ENCODE data around the gene EFCAB6. TPM values are rescaled to one million over a fixed set of nuclear protein-coding genes. Genes with fewer than 3 reads are reported as not detected.

EFCAB6 gene
- total RNA-seq, 4 donors from 2014 or later, result 1.2 to 4.0 (median 3.0) TPM

DNA sequence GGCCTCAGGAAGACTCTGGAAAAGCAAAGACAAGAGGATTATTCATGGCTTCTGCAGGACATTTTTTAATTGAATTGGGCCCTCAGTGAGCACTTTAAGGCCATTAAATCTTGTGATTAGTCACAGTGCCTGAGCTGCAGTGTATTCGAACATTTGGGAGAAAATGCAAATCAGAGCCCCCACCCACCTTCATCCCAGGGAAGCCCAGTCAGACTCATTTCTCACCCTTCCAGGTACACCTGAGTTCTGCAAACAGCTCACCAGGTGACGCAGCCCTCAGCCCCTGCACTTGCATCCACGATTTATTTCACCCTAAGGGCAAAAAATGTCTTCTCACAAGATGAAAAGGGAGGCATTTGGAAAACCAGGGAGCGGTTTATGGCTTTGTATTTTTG lies 271.6 kb downstream of the EFCAB6 start:
- TF ChIP-seq POLR2AphosphoS5 (IDR thresholded peaks at IDR 0.05) (no peak), POLR2A (IDR thresholded peaks at IDR 0.05; ENCODE audit: low read depth) (no peak), CTCF (IDR thresholded peaks at IDR 0.05) (no peak), EP300 (IDR thresholded peaks at IDR 0.05) (no peak)
- DNase-seq (ENCODE audit: extremely low spot score), result no peak
- intact Hi-C loops (cut with DNase I), result no loop called here
- H3K27me3 ChIP-seq, result no peaks in the 10 kb centered on the region
- WGBS, result 81% methylated on average over 4 of the region's 4 CpGs
- no peak overlapping the region for H3K4me3 ChIP-seq
- peaks cover 0 to 7% (median 2%) of the 10 kb centered on the region in 4 donors for H3K36me3 ChIP-seq
- peaks cover 0 to 7% (median 0%) of the 10 kb centered on the region in 4 donors for H3K9me3 ChIP-seq
- no peak overlapping the region for H3K27ac ChIP-seq (replicated peaks in 1 of 4)
- H3K4me1 ChIP-seq, result no peaks in the 10 kb centered on the region

GRCh38 chr22:43539572-43540528 lies 272.3 kb downstream of the EFCAB6 start:
- DNase-seq (ENCODE audit: extremely low spot score), result no peak

DNA sequence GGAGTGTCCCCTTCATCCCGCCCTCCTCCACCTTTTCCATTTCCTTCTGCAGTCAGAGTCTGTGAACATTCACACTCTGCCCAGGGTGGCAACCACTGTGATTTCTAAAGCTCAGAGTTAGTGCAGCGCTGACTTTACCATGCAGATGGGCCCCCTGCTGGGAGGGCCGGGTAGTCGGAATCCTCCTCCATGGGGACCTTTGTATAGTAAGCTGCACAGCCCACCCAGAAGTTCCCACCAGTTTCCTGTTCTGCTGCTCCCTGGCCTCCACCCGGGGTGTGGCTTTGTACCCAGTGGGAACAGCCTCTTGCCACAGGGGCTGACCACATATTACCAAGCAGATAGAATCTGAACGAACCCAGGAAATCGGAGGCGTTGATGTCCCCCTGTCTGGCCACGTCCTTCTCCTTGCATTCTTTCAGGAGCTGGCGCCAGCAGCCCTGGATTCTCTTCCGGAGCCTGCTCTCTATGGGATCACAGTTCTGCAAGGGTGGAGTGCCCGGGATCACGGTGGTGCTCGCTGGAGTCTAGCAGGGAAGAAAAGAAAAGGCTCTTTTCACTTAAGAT lies 275.0 kb downstream of the EFCAB6 start:
- peaks cover 0 to 7% (median 0%) of the 10 kb centered on the region in 4 donors for H3K9me3 ChIP-seq
- no peaks in the 10 kb centered on the region for H3K27me3 ChIP-seq
- no peak for DNase-seq (ENCODE audit: extremely low spot score)
- H3K4me1 ChIP-seq, result no peaks in the 10 kb centered on the region
- WGBS, result 95% methylated on average over 13 of the region's 14 CpGs
- no peak overlapping the region for H3K27ac ChIP-seq (replicated peaks in 1 of 4)
- no peak for TF ChIP-seq POLR2A (IDR thresholded peaks at IDR 0.05; ENCODE audit: low read depth)
- intact Hi-C loops (cut with DNase I), result no loop called here
- H3K36me3 ChIP-seq, result peaks cover 0 to 7% (median 2%) of the 10 kb centered on the region in 4 donors
- H3K4me3 ChIP-seq, result no peak overlapping the region

More at GRCh38 chr22:43539572-43540528, 272.3 kb downstream of the EFCAB6 start:
- H3K36me3 ChIP-seq, result peaks cover 0 to 7% (median 2%) of the 10 kb centered on the region in 4 donors
- no peak overlapping the region for H3K4me3 ChIP-seq
- whole genome bisulfite sequencing, result 87% methylated on average over 25 of the region's 31 CpGs
- intact Hi-C loops (cut with DNase I), result no loop called here
- TF ChIP-seq POLR2AphosphoS5 (IDR thresholded peaks at IDR 0.05), result no peak
- TF ChIP-seq POLR2A (IDR thresholded peaks at IDR 0.05; ENCODE audit: low read depth), result no peak
- TF ChIP-seq CTCF (IDR thresholded peaks at IDR 0.05), result no peak
- no peak for TF ChIP-seq EP300 (IDR thresholded peaks at IDR 0.05)
- H3K27me3 ChIP-seq, result no peaks in the 10 kb centered on the region
- H3K9me3 ChIP-seq, result peaks cover 0 to 7% (median 0%) of the 10 kb centered on the region in 4 donors
- no peaks in the 10 kb centered on the region for H3K4me1 ChIP-seq
- H3K27ac ChIP-seq (replicated peaks in 1 of 4), result no peak overlapping the region

DNA sequence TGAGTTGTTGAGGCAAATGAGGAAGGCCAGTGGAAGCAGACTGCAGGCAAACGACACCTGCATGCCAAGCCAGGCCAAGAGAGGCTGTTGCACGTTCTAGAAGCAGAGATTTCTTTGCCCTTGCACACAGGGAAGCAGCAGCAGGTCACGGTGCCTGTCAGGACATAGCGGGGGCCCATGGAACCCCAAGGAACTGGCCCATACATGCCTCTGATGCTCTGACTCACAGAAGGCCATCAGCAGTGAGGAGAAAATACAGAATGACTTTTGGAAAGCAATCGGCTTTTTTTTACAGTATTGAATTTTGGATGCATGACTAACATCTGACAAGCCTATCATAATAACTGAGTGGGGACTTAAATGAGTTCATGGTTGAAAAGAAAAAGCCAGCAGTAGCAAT lies 276.4 kb downstream of the EFCAB6 start:
- Histone ChIP-seq H3K4me1 (no peaks in the 10 kb centered on the region), H3K36me3 (peaks cover 0 to 7% (median 2%) of the 10 kb centered on the region in 4 donors), H3K4me3 (no peak overlapping the region), H3K27ac (replicated peaks in 1 of 4) (no peak overlapping the region), H3K27me3 (no peaks in the 10 kb centered on the region), H3K9me3 (peaks cover 0 to 7% (median 0%) of the 10 kb centered on the region in 4 donors)
- TF ChIP-seq EP300 (IDR thresholded peaks at IDR 0.05) (no peak), CTCF (IDR thresholded peaks at IDR 0.05) (no peak), POLR2A (IDR thresholded peaks at IDR 0.05; ENCODE audit: low read depth) (no peak), POLR2AphosphoS5 (IDR thresholded peaks at IDR 0.05) (no peak)
- intact Hi-C loops (cut with DNase I), result no loop called here
- 75% methylated on average over 5 of the region's 5 CpGs for WGBS
- no peak for DNase-seq (ENCODE audit: extremely low spot score)

GRCh38 chr22:43535336-43535735 lies 276.8 kb downstream of the EFCAB6 start:
- intact Hi-C loops (cut with DNase I), result no loop called here
- no peaks in the 10 kb centered on the region for H3K4me1 ChIP-seq
- DNase-seq (ENCODE audit: extremely low spot score), result no peak
- H3K36me3 ChIP-seq, result peaks cover 0 to 7% (median 2%) of the 10 kb centered on the region in 4 donors
- no peak overlapping the region for H3K27ac ChIP-seq (replicated peaks in 1 of 4)
- H3K4me3 ChIP-seq, result no peak overlapping the region
- H3K27me3 ChIP-seq, result no peaks in the 10 kb centered on the region
- no peak for TF ChIP-seq POLR2A (IDR thresholded peaks at IDR 0.05; ENCODE audit: low read depth)
- TF ChIP-seq POLR2AphosphoS5 (IDR thresholded peaks at IDR 0.05), result no peak
- TF ChIP-seq EP300 (IDR thresholded peaks at IDR 0.05), result no peak
- no peak for TF ChIP-seq CTCF (IDR thresholded peaks at IDR 0.05)
- WGBS, result 75% methylated on average over 7 of the region's 7 CpGs
- peaks cover 0 to 7% (median 0%) of the 10 kb centered on the region in 4 donors for H3K9me3 ChIP-seq
